B cell (primary cell): Measurements from ENCODE around the gene CCNG2. TPM values are rescaled to one million over a fixed set of nuclear protein-coding genes. Genes with fewer than 3 reads are reported as not detected.

ENCODE experiments used
- ATAC-seq: fragments of 200-7000 bp; cut with Tn5 transposase; one replicate; pipeline ENCODE4 v1.10.0; 2021; ENCODE audit warnings: low read depth, mild to moderate bottlenecking, moderate number of reproducible peaks, moderate library complexity
- CTCF ChIA-PET: fragments of 350-600 bp; sonication (Branson Sonifier 250); formaldehyde crosslinking; loops from one replicate; lab custom pipeline; 2021; ENCODE audit warnings: antibody characterized with exemption, inconsistent platforms; lab: Charles Lee
- POLR2A ChIA-PET: fragments of 350-600 bp; sonication (Branson Sonifier 250); formaldehyde crosslinking; loops from one replicate; lab custom pipeline; 2021; ENCODE audit warnings: antibody characterized with exemption; lab: Charles Lee
- DNase-seq: peaks from one replicate; pipeline ENCODE4 v3.0.0; 2013
- H2AFZ ChIP-seq: 2 replicates; pipeline ENCODE4 v1.6.1; 2012; ENCODE audit warnings: mild to moderate bottlenecking, low read depth, low read length; ENCODE audit not compliant: insufficient read depth, poor library complexity, severe bottlenecking
- H3K27ac ChIP-seq, 2 donors: 1 replicate in 1 of 2; 2 replicates in 1 of 2; pipeline ENCODE4 v1.5.1; 2012 to 2013; ENCODE audit warnings: low read length in 2 of 2, mild to moderate bottlenecking in 2 of 2, moderate library complexity in 1 of 2
- H3K27me3 ChIP-seq, 4 experiments: fragments of 200-600 bp in 1 of 4; sonication (generic) in 1 of 4; replicated peaks in 1 of 4; 1 replicate in 2 of 4; 2 replicates in 2 of 4; pipeline versions ENCODE4 v1.6.1 to v1.7.0; 2013 to 2016; ENCODE audit warnings: low read length in 3 of 4, mild to moderate bottlenecking in 2 of 4, mixed read lengths in 1 of 4, moderate library complexity in 1 of 4; ENCODE audit not compliant: insufficient read depth in 4 of 4, control insufficient read depth in 3 of 4; ENCODE audit errors: control extremely low read depth in 1 of 4
- H3K36me3 ChIP-seq, 2 experiments: replicated peaks in 1 of 2; 1 replicate in 1 of 2; 2 replicates in 1 of 2; pipeline versions ENCODE4 v1.6.1 to v1.7.1; 2013; ENCODE audit warnings: low read length in 1 of 2; ENCODE audit not compliant: insufficient read depth in 2 of 2, control insufficient read depth in 1 of 2; ENCODE audit errors: control extremely low read depth in 1 of 2, extremely low read depth in 1 of 2
- H3K4me1 ChIP-seq, 2 donors: fragments of 200-600 bp in 1 of 2; sonication (generic) in 1 of 2; 1 replicate in 1 of 2; 2 replicates in 1 of 2; pipeline versions ENCODE4 v1.5.1 to v1.6.1; 2013 to 2017; ENCODE audit warnings: low read length in 2 of 2; ENCODE audit not compliant: control insufficient read depth in 2 of 2, insufficient read depth in 2 of 2
- H3K4me2 ChIP-seq: replicated peaks from 2 replicates; pipeline ENCODE3; 2012; ENCODE audit warnings: mild to moderate bottlenecking, low read depth, low read length; ENCODE audit not compliant: poor library complexity, severe bottlenecking
- H3K4me3 ChIP-seq, 5 experiments: fragments of 200-600 bp in 1 of 5; sonication (generic) in 1 of 5; 1 replicate in 3 of 5; 2 replicates in 2 of 5; pipeline versions ENCODE4 v1.5.1 to v1.7.0; 2011 to 2016; ENCODE audit warnings: low read length in 4 of 5, mild to moderate bottlenecking in 4 of 5, low read depth in 2 of 5, control low read depth in 1 of 5, moderate library complexity in 1 of 5; ENCODE audit not compliant: insufficient read depth in 1 of 5; ENCODE audit errors: control extremely low read depth in 1 of 5, extremely low read depth in 1 of 5
- H3K79me2 ChIP-seq: fragments of 200-600 bp; sonication (generic); one replicate; pipeline ENCODE4 v1.6.0; 2016; ENCODE audit warnings: low read length; ENCODE audit not compliant: control insufficient read depth, insufficient read depth
- H3K9ac ChIP-seq: fragments of 200-600 bp; sonication (generic); 2 replicates; pipeline ENCODE4 v1.6.1; 2017; ENCODE audit warnings: mild to moderate bottlenecking, low read length, moderate library complexity
- H3K9me3 ChIP-seq, 3 donors: one replicate each; pipeline versions ENCODE4 v1.6.1 to v1.7.1; 2013; ENCODE audit warnings: low read length in 2 of 3; ENCODE audit not compliant: control insufficient read depth in 2 of 3, insufficient read depth in 1 of 3; ENCODE audit errors: control extremely low read depth in 1 of 3
- H4K20me1 ChIP-seq: 2 replicates; pipeline ENCODE4 v1.6.0; 2012; ENCODE audit warnings: mild to moderate bottlenecking, low read length; ENCODE audit not compliant: insufficient read depth, control insufficient read depth, poor library complexity, severe bottlenecking
- H3K27ac Mint-ChIP-seq: one replicate; pipeline ENCODE4 v1.8.0; 2021; ENCODE audit warnings: mixed read lengths
- H3K27me3 Mint-ChIP-seq: one replicate; pipeline ENCODE4 v1.8.0; 2021; ENCODE audit warnings: mixed read lengths
- H3K4me1 Mint-ChIP-seq: one replicate; pipeline ENCODE4 v1.8.0; 2021; ENCODE audit warnings: mixed read lengths
- H3K4me3 Mint-ChIP-seq: one replicate; pipeline ENCODE4 v1.8.0; 2021; ENCODE audit warnings: mixed read lengths
- H3K9me3 Mint-ChIP-seq: one replicate; pipeline ENCODE4 v1.8.0; 2022; ENCODE audit warnings: mixed read lengths; ENCODE audit not compliant: insufficient read depth
- EZH2 ChIP-seq: IDR thresholded peaks from 2 replicates; pipeline ENCODE4 v1.6.1; 2012; ENCODE audit warnings: borderline replicate concordance, low read depth, mild to moderate bottlenecking, moderate library complexity, low read length; ENCODE audit not compliant: insufficient read depth, poor library complexity, severe bottlenecking
- WGBS: methylation state at CpG from one replicate; pipeline ENCODE4 v1.1.5; 2013; ENCODE audit warnings: missing lambda C conversion rate; ENCODE audit not compliant: insufficient coverage; 5-methylcytosine and 5-hydroxymethylcytosine counted together
- intact Hi-C: fragments of 100-400 bp; cut with micrococcal nuclease; formaldehyde crosslinking; loops from one replicate; pipeline ENCODE4 v1.10.0; 2022
- polyA minus RNA-seq: library from RNA; depleted of rRNA, polyadenylated mRNA; stranded (reverse); fragments of >200 nt; gene quantifications from 2 replicates; pipeline ENCODE4 v1.2.3, GENCODE V29; 2012
- polyA plus RNA-seq: library from polyadenylated mRNA; depleted of rRNA; stranded (reverse); fragments of >200 nt; gene quantifications from 2 replicates; pipeline ENCODE4 v1.2.3, GENCODE V29; 2012
- total RNA-seq, 2 donors: library from RNA; stranded (reverse); fragments of 120-200 nt in 1 of 2; gene quantifications; 1 replicate in 1 of 2; 2 replicates in 1 of 2; pipeline versions ENCODE4 v1.2.3 to v1.2.4, GENCODE V29; 2013 to 2022
- TF ChIP-seq, protein P1 (sequence below): fragments of 200-600 bp; IDR thresholded peaks from one replicate; pipeline ENCODE4 v1.8.0; 2022; ENCODE audit warnings: antibody characterized with exemption, mild to moderate bottlenecking

Gene CCNG2, protein sequence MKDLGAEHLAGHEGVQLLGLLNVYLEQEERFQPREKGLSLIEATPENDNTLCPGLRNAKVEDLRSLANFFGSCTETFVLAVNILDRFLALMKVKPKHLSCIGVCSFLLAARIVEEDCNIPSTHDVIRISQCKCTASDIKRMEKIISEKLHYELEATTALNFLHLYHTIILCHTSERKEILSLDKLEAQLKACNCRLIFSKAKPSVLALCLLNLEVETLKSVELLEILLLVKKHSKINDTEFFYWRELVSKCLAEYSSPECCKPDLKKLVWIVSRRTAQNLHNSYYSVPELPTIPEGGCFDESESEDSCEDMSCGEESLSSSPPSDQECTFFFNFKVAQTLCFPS
- total RNA-seq (71.9 and 75.0 TPM in 2 replicates), polyA plus RNA-seq (39.9 and 134 TPM in 2 replicates), polyA minus RNA-seq (34.7 and 57.3 TPM in 2 replicates)
- total RNA-seq (2013): 95.1 TPM

GRCh38 chr4:77156912-77157858, at the start of gene CCNG2:
Gene CCNG2 (plus strand): TSS chr4:77157207. CDS start chr4:77158533, 1,326 bp downstream.
- peak within 1 kb of the TSS; percentile 97 for H3K4me3 Mint-ChIP-seq
- no peaks in the 10 kb centered on the region for H3K27me3 Mint-ChIP-seq
- Histone ChIP-seq H3K9ac (peak within 1 kb of the TSS; percentile 96), H2AFZ (peak within 1 kb of the TSS; percentile 99), H3K4me2 (peak within 1 kb of the TSS; percentile 86), H3K4me3 (peak within 1 kb of the TSS; percentile 81 to 96 (median 87)), H3K79me2 (peaks cover 37% of the 10 kb centered on the region), H3K27me3 (no peaks in the 10 kb centered on the region), H3K27ac (peak within 1 kb of the TSS; percentile 95), H4K20me1 (peaks cover 42% of the 10 kb centered on the region), H3K4me1 (peaks cover 56 to 57% of the 10 kb centered on the region in 2 donors), H3K9me3 (no peaks in the 10 kb centered on the region), H3K36me3 (peaks cover 4 to 36% of the 10 kb centered on the region in 2 experiments)
- intact Hi-C loops: loop anchor here (1.0 to 10.0 kb wide), 8 partner anchors 36 to 1780 kb away; partner anchors contain the start of genes CNOT6L, MRPL1, NUP54 and PAQR3
- TF ChIP-seq, protein P1, sequence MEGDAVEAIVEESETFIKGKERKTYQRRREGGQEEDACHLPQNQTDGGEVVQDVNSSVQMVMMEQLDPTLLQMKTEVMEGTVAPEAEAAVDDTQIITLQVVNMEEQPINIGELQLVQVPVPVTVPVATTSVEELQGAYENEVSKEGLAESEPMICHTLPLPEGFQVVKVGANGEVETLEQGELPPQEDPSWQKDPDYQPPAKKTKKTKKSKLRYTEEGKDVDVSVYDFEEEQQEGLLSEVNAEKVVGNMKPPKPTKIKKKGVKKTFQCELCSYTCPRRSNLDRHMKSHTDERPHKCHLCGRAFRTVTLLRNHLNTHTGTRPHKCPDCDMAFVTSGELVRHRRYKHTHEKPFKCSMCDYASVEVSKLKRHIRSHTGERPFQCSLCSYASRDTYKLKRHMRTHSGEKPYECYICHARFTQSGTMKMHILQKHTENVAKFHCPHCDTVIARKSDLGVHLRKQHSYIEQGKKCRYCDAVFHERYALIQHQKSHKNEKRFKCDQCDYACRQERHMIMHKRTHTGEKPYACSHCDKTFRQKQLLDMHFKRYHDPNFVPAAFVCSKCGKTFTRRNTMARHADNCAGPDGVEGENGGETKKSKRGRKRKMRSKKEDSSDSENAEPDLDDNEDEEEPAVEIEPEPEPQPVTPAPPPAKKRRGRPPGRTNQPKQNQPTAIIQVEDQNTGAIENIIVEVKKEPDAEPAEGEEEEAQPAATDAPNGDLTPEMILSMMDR: no peak
- no peak for TF ChIP-seq EZH2
- ChIA-PET POLR2A (interaction anchor here (0.5 to 5.4 kb wide), 14 partner anchors 30 to 663 kb away, joined by 3 to 34 read pairs (median 4); partner anchors contain the start of gene CCNI), CTCF (interaction anchor here (0.5 to 9.0 kb wide), 7 partner anchors 33 to 319 kb away, joined by 3 to 106 read pairs (median 23); no protein-coding TSS in a partner anchor)
- ATAC-seq (peak; percentile 36), DNase-seq (peak; percentile 81)
- peak within 1 kb of the TSS; percentile 99 for H3K27ac Mint-ChIP-seq
- H3K9me3 Mint-ChIP-seq: no peaks in the 10 kb centered on the region
- WGBS: under 1% methylated on average over 94 of the region's 94 CpGs
- peaks cover 71% of the 10 kb centered on the region for H3K4me1 Mint-ChIP-seq
